GM12801 (cell line): ENCODE data around the gene PDE3B.

ENCODE experiments used
- CTCF ChIP-seq: IDR thresholded peaks from one replicate; pipeline ENCODE4 v1.5.1; 2011; ENCODE audit warnings: control low read depth; ENCODE audit not compliant: insufficient read length; ENCODE audit errors: extremely low read depth

The PDE3B gene

GRCh38 chr11:14884667-14885273, 241.2 kb downstream of the PDE3B start:
- TF ChIP-seq CTCF: no peak

DNA sequence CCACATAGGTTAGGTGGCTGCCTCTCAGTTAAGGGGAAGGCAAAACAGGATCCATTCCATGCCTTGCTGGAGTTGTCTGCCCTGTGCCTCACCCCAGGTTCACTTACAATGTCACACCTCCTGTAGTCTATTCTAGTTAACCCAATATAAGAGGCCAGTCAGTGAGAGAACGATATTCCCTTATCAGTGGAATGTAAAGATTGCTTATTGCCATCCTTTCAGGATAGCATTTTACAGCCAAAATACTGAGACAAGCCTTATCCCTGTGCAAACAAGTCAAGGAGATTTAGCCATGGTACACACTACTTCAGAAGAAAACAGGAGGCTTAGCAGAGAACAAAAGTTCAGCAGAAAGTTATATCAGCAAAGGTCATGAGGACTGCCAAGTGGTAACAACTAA, 242.9 kb downstream of the PDE3B start:
- no peak for TF ChIP-seq CTCF

DNA sequence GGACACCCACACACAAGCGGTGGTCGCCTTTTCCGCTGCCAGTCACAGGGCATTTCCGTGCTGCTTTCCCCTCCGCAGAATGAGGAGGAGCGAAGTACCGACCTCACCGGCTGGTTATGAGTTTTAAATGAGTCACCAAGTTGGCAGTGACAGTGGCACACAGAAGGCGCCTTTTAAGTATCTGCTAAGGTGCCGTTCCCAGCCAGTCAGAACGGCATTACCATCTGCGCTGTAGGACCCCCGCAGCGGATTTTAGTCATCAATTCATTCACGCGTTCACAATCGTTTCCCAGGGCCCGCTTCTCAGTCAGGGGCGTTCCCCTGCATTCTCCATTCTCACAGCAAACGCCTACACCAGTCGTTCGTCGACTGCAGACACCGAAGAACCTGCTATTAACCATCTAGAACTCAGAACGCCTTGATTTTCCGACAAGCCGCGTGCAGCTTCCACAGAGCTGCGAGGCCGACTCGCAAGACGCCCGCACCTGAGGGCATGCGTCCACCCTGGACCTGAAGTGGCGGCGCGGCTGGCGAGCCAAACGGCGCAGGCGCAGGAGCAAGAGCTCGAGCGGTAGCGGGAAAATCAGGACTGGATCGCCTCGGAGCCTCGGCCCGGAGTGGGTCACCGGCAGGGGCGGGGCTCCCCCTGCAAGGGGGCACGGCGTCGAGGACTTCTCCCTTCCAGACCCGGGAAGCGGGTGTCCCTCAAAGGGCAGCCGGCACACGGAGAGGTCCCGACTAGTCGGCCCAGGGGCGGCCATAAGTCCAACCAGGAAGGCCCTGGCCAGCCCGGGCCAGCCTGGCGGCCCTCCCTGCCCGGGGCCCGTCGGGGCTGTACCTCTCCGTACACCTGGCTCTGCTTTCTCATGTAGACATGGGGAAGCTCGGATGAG, 247.8 kb downstream of the PDE3B start:
- TF ChIP-seq CTCF: no peak

GRCh38 chr11:14892036-14892556, 248.5 kb downstream of the PDE3B start, which contains the start of gene CYP2R1:
CYP2R1 (minus strand) TSS chr11:14892231; CDS start chr11:14892205, 26 bp downstream.
- no peak for TF ChIP-seq CTCF

DNA sequence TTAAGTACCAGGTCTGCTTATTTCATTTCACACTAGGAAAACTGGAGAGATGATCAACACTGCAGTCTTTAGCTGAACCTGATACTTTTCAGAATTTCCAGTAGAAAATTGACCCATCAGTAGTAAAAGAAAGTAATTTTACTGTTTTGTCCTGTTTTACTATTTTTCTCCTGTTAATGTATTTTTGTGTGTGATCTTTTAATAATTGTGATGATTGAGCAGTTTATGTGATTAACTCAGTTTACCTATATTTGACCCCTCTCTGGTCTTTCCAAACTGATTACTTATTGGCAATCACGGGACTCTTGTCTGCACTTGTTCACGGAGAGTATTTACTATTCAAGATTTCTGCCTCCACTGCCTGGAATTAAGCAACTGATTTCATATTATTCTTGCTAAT, 249.0 kb downstream of the PDE3B start:
- no peak for TF ChIP-seq CTCF

DNA sequence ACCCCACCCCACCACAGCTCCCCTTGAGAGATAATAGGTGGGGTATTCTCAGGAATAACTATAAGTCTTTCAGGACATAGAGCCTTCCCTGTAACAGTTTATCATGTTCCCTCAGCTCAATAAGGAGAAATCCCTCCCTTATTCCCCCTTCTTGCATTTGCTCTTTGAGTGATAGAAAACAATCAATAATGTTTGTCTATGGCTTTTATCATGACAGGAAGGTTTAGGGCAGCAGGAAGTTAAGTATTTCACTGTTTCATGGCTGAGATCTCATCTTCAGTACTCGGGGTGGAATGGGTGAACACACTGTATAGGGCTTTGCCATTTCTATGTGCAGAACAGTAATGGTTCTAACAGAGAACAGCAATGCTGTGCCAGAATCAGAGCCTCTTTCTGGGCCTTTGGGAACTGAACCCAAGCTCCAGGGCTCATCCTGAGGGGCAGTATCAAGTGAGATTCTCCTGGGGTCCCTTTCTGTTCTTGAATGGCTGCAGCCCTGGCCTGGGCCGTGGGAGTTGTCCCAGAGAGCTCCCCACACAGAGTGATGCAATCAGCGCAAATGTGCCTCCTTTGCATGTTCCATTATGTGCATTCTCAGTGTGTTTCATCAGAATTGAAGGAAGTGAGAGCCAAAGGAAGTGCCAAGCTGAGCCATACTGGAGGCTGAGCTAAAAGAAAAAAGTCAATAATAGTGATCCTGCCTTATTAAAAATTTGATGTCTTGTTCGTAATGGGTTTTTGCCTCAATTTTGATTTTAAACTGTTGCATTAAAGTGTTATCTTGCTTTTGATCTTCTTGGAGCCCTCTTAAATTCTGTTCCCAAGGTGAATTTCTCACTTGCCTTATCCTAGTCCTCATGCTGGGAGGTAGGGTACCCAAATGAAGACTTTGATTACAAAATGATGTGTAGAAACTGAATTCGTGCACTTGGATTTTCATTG, 251.3 kb downstream of the PDE3B start:
- no peak for TF ChIP-seq CTCF
